Right lung (tissue), 5 donors: ENCODE measurements around the gene PPARG. TPM values are rescaled to one million over a fixed set of nuclear protein-coding genes. Genes with fewer than 3 reads are reported as not detected.
A peak's percentile ranks its signal among the peaks of the same experiment; 100 is the strongest.
"Not testable (repeated sequence)": the region's sequence is repeated elsewhere in the genome, so short reads cannot be mapped to it uniquely, and the experiment has no call there.

Experiments used
- DNase-seq, 2 donors: peaks; one replicate each; pipeline ENCODE4 v3.0.0-alpha.2; 2013
- polyA plus RNA-seq, 5 donors: library from polyadenylated mRNA; unstranded; fragments of 120-200 nt; gene quantifications; one replicate each; pipeline versions ENCODE4 v1.2.1 to v1.2.3, GENCODE V29; 2013; ENCODE audit warnings: inconsistent platforms in 1 of 5, low replicate concordance in 1 of 5; ENCODE audit not compliant: insufficient read length in 5 of 5, insufficient read depth in 1 of 5

PPARG gene
- polyA plus RNA-seq, 5 donors: 2.3 to 7.9 (median 4.5) TPM

- DNase-seq: no peak
Observed at GRCh38 chr3:12379640-12380429, 91.0 kb downstream of the PPARG start.

GRCh38 chr3:12380461-12380860 lies 91.6 kb downstream of the PPARG start:
- DNase-seq: no peak

- DNase-seq: no peak
Observed at GRCh38 chr3:12381199-12381598, 92.3 kb downstream of the PPARG start.

DNA sequence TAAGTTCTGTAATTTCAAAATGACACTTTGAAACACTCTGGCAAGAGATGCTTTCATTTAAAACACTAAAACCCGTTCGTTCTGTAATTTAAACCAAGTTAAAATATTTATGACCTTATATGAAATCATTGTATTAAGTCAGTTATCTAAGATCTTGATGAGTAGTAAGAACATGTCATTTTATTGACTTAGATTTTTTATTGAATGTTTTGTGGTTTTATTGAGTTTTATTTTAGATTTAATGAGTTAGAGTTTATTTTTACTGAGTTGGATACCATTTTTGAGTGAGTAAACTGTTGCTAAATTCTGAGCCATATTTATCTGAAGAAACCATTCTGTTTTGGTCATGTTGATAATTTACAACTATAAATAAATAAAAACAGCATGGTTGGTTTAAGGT lies 94.3 kb downstream of the PPARG start:
- DNase-seq: no peak

- DNase-seq: no peak
Observed at GRCh38 chr3:12384451-12385233, 95.8 kb downstream of the PPARG start.

GRCh38 chr3:12386514-12387291 lies 97.8 kb downstream of the PPARG start:
- not testable (repeated sequence) for DNase-seq

DNA sequence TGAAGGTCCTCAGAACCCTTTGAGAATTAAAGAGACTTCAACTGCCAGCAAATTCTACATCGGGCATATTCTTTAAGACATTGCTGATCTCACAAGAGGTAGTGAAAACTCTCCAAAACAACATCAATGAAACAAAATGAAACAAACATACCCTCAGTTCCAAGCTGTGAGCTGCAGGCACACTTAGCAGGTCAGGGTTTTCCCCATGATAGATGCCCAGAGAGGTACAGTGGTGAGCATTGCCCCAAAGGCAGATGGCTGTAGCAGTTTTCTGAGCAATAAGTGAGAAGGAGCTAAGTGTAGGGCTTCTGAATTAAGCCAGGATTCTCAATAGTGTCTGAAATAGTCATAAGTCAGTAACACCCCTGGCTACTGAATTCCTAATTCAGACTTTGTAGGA lies 99.3 kb downstream of the PPARG start:
- no peak for DNase-seq

DNA sequence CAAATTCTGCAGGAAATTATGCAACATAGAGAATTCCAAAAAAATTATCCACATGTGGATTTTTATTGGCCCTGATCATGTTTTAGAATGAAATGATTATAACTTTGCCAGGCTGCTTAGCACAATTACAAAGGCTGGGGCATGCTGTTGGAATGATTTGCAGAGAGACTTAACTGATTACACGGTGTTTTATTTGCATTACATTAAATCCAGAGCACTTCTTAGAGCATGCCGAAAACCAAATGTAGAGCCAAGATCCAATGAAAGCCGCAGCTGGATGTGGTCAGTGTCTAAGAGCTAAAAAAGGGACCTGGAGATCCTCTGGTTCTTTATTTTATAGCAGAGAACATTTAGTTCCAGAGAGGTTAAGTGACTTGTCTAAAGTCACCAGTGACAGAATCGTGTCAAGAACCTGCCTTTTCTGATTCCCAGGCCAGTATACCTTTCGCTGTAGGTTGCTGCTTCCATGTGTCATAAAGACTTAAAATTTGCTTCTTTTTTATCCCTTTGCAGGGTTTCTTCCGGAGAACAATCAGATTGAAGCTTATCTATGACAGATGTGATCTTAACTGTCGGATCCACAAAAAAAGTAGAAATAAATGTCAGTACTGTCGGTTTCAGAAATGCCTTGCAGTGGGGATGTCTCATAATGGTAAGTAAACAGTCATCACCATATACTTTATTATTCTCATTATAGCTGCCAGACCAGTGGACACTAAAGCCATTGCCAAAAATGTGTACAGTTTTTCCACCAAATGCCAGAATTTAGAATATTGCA lies 103.4 kb downstream of the PPARG start:
- peak in 1 of 2 donors; percentile 21 for DNase-seq

DNA sequence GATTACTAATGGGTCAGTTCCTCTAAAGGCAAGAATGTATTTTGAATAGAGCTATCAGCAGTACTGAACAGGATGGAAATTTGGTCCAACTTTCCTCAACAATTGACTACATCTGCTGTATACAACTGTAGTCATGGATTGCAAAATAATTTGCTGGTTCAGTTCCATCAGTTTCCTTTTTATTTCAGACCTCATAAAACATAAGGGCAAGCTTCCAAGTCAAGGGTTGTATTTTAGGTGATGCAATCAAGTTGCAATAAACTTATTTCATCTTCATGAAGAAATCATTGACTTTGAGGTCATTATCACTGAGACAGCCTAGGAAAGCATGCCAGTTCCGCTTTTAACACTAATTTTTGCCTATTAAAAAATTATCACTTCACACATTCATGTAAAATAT lies 105.0 kb downstream of the PPARG start:
- peak; percentile 85 to 91 for DNase-seq

- DNase-seq: peak in 1 of 2 donors; percentile 23
Observed at GRCh38 chr3:12394569-12395271, 105.8 kb downstream of the PPARG start.

- DNase-seq: no peak
Observed at GRCh38 chr3:12395349-12396012, 106.6 kb downstream of the PPARG start.

DNA sequence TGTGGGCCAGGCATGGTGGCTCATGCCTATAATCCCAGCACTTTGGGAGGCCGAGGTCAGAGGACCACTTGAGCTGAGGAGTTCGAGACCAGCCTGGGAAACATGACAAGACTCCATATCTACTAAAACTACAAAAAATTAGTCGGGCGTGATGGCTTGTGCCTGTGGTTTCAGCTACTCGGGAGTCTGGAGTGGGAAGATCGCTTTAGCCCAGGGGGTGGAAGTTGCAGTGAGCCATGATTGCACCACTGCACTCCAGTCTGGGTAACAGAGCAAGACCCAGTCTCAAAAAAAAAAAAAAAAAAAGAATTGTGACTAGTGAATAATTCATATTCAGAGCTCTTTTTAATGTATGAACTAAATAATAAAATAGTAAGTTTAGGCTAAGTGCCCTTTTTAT lies 107.6 kb downstream of the PPARG start:
- DNase-seq: no peak

GRCh38 chr3:12399226-12399625 lies 110.4 kb downstream of the PPARG start:
- no peak for DNase-seq

- no peak for DNase-seq
Observed at GRCh38 chr3:12400616-12401194, 111.8 kb downstream of the PPARG start.

- no peak for DNase-seq
Observed at GRCh38 chr3:12401208-12401607, 112.3 kb downstream of the PPARG start.

GRCh38 chr3:12405432-12406272 lies 116.8 kb downstream of the PPARG start:
- no peak for DNase-seq

GRCh38 chr3:12408984-12409683 lies 120.3 kb downstream of the PPARG start:
- no peak for DNase-seq
